GM23338 (cell line): ENCODE measurements around the gene DYRK3. TPM values are rescaled to one million over a fixed set of nuclear protein-coding genes. Genes with fewer than 3 reads are reported as not detected.
A peak's percentile ranks its signal among the peaks of the same experiment; 100 is the strongest.

Source experiments
- ATAC-seq: fragments of 200-7000 bp; cut with Tn5 transposase; 3 replicates; pipeline ENCODE4 v1.9.1; 2020
- DNase-seq: peaks from one replicate; pipeline ENCODE4 v3.0.0-alpha.2; 2015; ENCODE audit warnings: low spot score
- H2AFZ ChIP-seq: fragments of 200-600 bp; sonication (generic); 2 replicates; pipeline ENCODE4 v1.8.0; 2016; ENCODE audit warnings: antibody characterized with exemption, mild to moderate bottlenecking, moderate library complexity
- H3F3A ChIP-seq: fragments of 200-600 bp; sonication (generic); replicated peaks from 2 replicates; pipeline ENCODE4 v1.8.0; 2017; ENCODE audit warnings: antibody characterized with exemption, mixed run types, low read depth
- H3K27ac ChIP-seq: fragments of 200-600 bp; sonication (generic); 2 replicates; pipeline ENCODE4 v1.6.1; 2016; ENCODE audit warnings: low read depth
- H3K27me3 ChIP-seq: fragments of 200-600 bp; sonication (generic); 2 replicates; pipeline ENCODE4 v1.8.0; 2016; ENCODE audit warnings: mild to moderate bottlenecking, mixed run types, moderate library complexity; ENCODE audit not compliant: insufficient read depth
- H3K36me3 ChIP-seq: fragments of 200-600 bp; sonication (generic); 2 replicates; pipeline ENCODE4 v1.8.0; 2016; ENCODE audit warnings: mild to moderate bottlenecking; ENCODE audit not compliant: insufficient read depth
- H3K4me1 ChIP-seq: fragments of 200-600 bp; sonication (generic); 2 replicates; pipeline ENCODE4 v1.8.0; 2016; ENCODE audit warnings: mild to moderate bottlenecking, moderate library complexity; ENCODE audit not compliant: insufficient read depth
- H3K4me2 ChIP-seq: fragments of 200-600 bp; sonication (generic); 2 replicates; pipeline ENCODE4 v1.7.1; 2017; ENCODE audit warnings: mixed run types
- H3K4me3 ChIP-seq: fragments of 200-600 bp; sonication (generic); 2 replicates; pipeline ENCODE4 v1.6.1; 2016; ENCODE audit warnings: mixed run types
- H3K79me2 ChIP-seq: fragments of 200-600 bp; sonication (generic); replicated peaks from 2 replicates; pipeline ENCODE4 v1.8.0; 2017; ENCODE audit warnings: mild to moderate bottlenecking; ENCODE audit not compliant: insufficient read depth
- H3K9me2 ChIP-seq: fragments of 200-600 bp; sonication (generic); 2 replicates; pipeline ENCODE4 v1.8.0; 2017; ENCODE audit not compliant: insufficient read depth
- H4K20me1 ChIP-seq: fragments of 200-600 bp; sonication (generic); replicated peaks from 2 replicates; pipeline ENCODE4 v1.8.0; 2017; ENCODE audit warnings: mild to moderate bottlenecking; ENCODE audit not compliant: insufficient read depth
- H3K27ac Mint-ChIP-seq: 2 replicates; pipeline ENCODE4 v1.8.0; 2020; ENCODE audit warnings: inconsistent platforms, mild to moderate bottlenecking, moderate library complexity, mixed read lengths
- H3K27me3 Mint-ChIP-seq: 3 replicates; pipeline ENCODE4 v1.8.0; 2022; ENCODE audit warnings: low read depth, mild to moderate bottlenecking, moderate library complexity, mixed read lengths, inconsistent platforms; ENCODE audit not compliant: insufficient read depth, poor library complexity
- H3K36me3 Mint-ChIP-seq: 3 replicates; pipeline ENCODE4 v1.8.0; 2021; ENCODE audit warnings: low read depth, mild to moderate bottlenecking, inconsistent platforms, moderate library complexity, mixed read lengths
- H3K4me1 Mint-ChIP-seq: 3 replicates; pipeline ENCODE4 v1.8.0; 2020; ENCODE audit warnings: mild to moderate bottlenecking, inconsistent platforms, mixed read lengths
- H3K4me3 Mint-ChIP-seq: 3 replicates; pipeline ENCODE4 v1.8.0; 2021; ENCODE audit warnings: moderate library complexity, mild to moderate bottlenecking, inconsistent platforms, mixed read lengths
- H3K9me3 Mint-ChIP-seq: 3 replicates; pipeline ENCODE4 v1.8.0; 2020; ENCODE audit warnings: moderate library complexity, mild to moderate bottlenecking, inconsistent platforms, mixed read lengths
- CREB1 ChIP-seq: fragments of 250-450 bp; sonication (Bioruptor Pico); IDR thresholded peaks from 2 replicates; pipeline ENCODE4 v1.5.0; 2020; ENCODE audit warnings: low read depth, mild to moderate bottlenecking, moderate library complexity
- EZH2 ChIP-seq: fragments of 200-600 bp; sonication (generic); IDR thresholded peaks from one replicate; pipeline ENCODE4 v1.8.0; 2017; ENCODE audit warnings: antibody characterized with exemption, mild to moderate bottlenecking, low read depth; ENCODE audit not compliant: unreplicated experiment
- EZH2phosphoT487 ChIP-seq: fragments of 200-600 bp; sonication (generic); IDR thresholded peaks from one replicate; pipeline ENCODE4 v1.8.1; 2018; ENCODE audit warnings: antibody characterized with exemption; ENCODE audit not compliant: unreplicated experiment
- JUNB ChIP-seq: IDR thresholded peaks from one replicate; pipeline ENCODE4 v1.6.1; 2016; ENCODE audit warnings: antibody characterized with exemption; ENCODE audit not compliant: unreplicated experiment
- NANOG ChIP-seq: IDR thresholded peaks from 2 replicates; pipeline ENCODE4 v1.6.1; 2016; ENCODE audit warnings: antibody characterized with exemption, borderline replicate concordance
- POLR2AphosphoS5 ChIP-seq: IDR thresholded peaks from 2 replicates; pipeline ENCODE4 v1.6.1; 2016; ENCODE audit warnings: antibody characterized with exemption, low read depth
- STAT1 ChIP-seq: IDR thresholded peaks from one replicate; pipeline ENCODE4 v1.6.1; 2016; ENCODE audit warnings: antibody characterized with exemption; ENCODE audit not compliant: unreplicated experiment
- ZNF114 ChIP-seq: fragments of 250-450 bp; sonication (Bioruptor Pico); IDR thresholded peaks from 2 replicates; pipeline ENCODE4 v1.5.0; 2020; ENCODE audit warnings: mild to moderate bottlenecking, moderate library complexity
- ZNF331 ChIP-seq: fragments of 250-450 bp; sonication (Bioruptor Pico); IDR thresholded peaks from 2 replicates; pipeline ENCODE4 v1.5.0; 2020; ENCODE audit warnings: low read depth, mild to moderate bottlenecking, moderate library complexity
- polyA plus RNA-seq: library from polyadenylated mRNA; unstranded; fragments of >200 nt; fragmentation: Nextera tagmentation; extraction: Ambion mirVana; gene quantifications from 2 replicates; pipeline ENCODE4 v1.2.1, GENCODE V29; 2016
- total RNA-seq: library from RNA; depleted of rRNA; stranded (reverse); fragments of >200 nt; shearing (Covaris generic); gene quantifications from 2 replicates; pipeline ENCODE4 v1.2.3, GENCODE V29; 2014
- TF ChIP-seq, protein P1 (sequence below), 2 experiments: fragments of 200-600 bp in 1 of 2; sonication (generic) in 1 of 2; conservative IDR thresholded peaks; 2 replicates each; pipeline versions ENCODE4 v1.5.1 to v1.6.1; 2016 to 2017; ENCODE audit warnings: antibody characterized with exemption in 2 of 2, low read depth in 2 of 2, mild to moderate bottlenecking in 2 of 2, moderate library complexity in 1 of 2
- TF ChIP-seq, protein P2 (sequence below): IDR thresholded peaks from 2 replicates; pipeline ENCODE4 v1.6.1; 2016; ENCODE audit warnings: antibody characterized with exemption
- TF ChIP-seq, protein P3 (sequence below): fragments of 250-450 bp; sonication (Bioruptor Pico); IDR thresholded peaks from 2 replicates; pipeline ENCODE4 v1.5.0; 2020; ENCODE audit warnings: mild to moderate bottlenecking, moderate library complexity
- TF ChIP-seq, protein P4 (sequence below): IDR thresholded peaks from one replicate; pipeline ENCODE4 v1.6.1; 2018; ENCODE audit warnings: antibody characterized with exemption; ENCODE audit not compliant: unreplicated experiment

Gene DYRK3
- total and polyA plus RNA-seq, 2 experiments from 2014 or later: 2.9 to 9.5 TPM

DNA sequence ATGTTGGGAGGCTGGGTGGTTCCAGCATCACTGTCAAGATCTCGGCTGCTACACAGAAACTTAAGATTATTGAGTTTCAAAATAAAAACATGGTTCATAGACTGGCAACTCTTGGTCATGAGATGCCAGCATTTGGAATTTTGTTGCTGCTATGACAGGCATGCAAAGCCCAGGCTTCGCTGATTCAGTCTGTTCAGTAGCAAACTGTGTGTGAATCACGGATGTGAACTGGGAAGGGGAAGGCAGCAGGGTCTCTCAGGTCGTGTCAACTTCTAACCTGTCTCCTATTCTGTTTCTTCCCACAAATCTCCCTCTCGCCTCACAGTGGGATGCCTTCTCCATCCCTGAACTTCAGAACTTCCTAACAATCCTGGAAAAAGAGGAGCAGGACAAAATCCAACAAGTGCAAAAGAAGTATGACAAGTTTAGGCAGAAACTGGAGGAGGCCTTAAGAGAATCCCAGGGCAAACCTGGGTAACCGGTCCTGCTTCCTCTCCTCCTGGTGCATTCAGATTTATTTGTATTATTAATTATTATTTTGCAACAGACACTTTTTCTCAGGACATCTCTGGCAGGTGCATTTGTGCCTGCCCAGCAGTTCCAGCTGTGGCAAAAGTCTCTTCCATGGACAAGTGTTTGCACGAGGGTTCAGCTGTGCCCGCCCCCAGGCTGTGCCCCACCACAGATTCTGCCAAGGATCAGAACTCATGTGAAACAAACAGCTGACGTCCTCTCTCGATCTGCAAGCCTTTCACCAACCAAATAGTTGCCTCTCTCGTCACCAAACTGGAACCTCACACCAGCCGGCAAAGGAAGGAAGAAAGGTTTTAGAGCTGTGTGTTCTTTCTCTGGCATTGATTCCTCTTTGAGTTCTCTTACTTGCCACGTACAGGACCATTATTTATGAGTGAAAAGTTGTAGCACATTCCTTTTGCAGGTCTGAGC lies 48.6 kb upstream of the DYRK3 start:
- no peak for ATAC-seq
- no peak overlapping the region for H3K27ac Mint-ChIP-seq
- 0 out of 2 replicates have a peak overlapping the region, but pooled peaks have one; percentile 6 for H3K27ac ChIP-seq

More for the DNA sequence above, 48.6 kb upstream of the DYRK3 start:
- H4K20me1 ChIP-seq: 0 out of 2 replicates have a peak, but pooled peaks cover 2% of the 10 kb centered on the region
- H3F3A ChIP-seq: no peaks in the 10 kb centered on the region
- Mint-ChIP-seq H3K36me3 (peaks cover 6% of the 10 kb centered on the region; the same call in 2 of the 3 replicates), H3K4me3 (no peak overlapping the region), H3K27me3 (peaks cover 2% of the 10 kb centered on the region), H3K4me1 (peaks cover 9% of the 10 kb centered on the region), H3K9me3 (no peaks in the 10 kb centered on the region)
- H3K9me2 ChIP-seq: no peaks in the 10 kb centered on the region
- TF ChIP-seq, protein P1, sequence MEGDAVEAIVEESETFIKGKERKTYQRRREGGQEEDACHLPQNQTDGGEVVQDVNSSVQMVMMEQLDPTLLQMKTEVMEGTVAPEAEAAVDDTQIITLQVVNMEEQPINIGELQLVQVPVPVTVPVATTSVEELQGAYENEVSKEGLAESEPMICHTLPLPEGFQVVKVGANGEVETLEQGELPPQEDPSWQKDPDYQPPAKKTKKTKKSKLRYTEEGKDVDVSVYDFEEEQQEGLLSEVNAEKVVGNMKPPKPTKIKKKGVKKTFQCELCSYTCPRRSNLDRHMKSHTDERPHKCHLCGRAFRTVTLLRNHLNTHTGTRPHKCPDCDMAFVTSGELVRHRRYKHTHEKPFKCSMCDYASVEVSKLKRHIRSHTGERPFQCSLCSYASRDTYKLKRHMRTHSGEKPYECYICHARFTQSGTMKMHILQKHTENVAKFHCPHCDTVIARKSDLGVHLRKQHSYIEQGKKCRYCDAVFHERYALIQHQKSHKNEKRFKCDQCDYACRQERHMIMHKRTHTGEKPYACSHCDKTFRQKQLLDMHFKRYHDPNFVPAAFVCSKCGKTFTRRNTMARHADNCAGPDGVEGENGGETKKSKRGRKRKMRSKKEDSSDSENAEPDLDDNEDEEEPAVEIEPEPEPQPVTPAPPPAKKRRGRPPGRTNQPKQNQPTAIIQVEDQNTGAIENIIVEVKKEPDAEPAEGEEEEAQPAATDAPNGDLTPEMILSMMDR (conservative IDR thresholded peaks at IDR 0.05; ENCODE audit: low read depth in 2 of 2): no peak
- TF ChIP-seq, protein P2, sequence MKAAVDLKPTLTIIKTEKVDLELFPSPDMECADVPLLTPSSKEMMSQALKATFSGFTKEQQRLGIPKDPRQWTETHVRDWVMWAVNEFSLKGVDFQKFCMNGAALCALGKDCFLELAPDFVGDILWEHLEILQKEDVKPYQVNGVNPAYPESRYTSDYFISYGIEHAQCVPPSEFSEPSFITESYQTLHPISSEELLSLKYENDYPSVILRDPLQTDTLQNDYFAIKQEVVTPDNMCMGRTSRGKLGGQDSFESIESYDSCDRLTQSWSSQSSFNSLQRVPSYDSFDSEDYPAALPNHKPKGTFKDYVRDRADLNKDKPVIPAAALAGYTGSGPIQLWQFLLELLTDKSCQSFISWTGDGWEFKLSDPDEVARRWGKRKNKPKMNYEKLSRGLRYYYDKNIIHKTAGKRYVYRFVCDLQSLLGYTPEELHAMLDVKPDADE: no peak
- TF ChIP-seq EZH2 (no peak), EZH2phosphoT487 (no peak), STAT1 (no peak), POLR2AphosphoS5 (no peak), ZNF331 (CRISPR knock-in tag) (no peak), NANOG (no peak), ZNF114 (CRISPR knock-in tag) (no peak), CREB1 (no peak), JUNB (no peak)
- TF ChIP-seq, protein P3, sequence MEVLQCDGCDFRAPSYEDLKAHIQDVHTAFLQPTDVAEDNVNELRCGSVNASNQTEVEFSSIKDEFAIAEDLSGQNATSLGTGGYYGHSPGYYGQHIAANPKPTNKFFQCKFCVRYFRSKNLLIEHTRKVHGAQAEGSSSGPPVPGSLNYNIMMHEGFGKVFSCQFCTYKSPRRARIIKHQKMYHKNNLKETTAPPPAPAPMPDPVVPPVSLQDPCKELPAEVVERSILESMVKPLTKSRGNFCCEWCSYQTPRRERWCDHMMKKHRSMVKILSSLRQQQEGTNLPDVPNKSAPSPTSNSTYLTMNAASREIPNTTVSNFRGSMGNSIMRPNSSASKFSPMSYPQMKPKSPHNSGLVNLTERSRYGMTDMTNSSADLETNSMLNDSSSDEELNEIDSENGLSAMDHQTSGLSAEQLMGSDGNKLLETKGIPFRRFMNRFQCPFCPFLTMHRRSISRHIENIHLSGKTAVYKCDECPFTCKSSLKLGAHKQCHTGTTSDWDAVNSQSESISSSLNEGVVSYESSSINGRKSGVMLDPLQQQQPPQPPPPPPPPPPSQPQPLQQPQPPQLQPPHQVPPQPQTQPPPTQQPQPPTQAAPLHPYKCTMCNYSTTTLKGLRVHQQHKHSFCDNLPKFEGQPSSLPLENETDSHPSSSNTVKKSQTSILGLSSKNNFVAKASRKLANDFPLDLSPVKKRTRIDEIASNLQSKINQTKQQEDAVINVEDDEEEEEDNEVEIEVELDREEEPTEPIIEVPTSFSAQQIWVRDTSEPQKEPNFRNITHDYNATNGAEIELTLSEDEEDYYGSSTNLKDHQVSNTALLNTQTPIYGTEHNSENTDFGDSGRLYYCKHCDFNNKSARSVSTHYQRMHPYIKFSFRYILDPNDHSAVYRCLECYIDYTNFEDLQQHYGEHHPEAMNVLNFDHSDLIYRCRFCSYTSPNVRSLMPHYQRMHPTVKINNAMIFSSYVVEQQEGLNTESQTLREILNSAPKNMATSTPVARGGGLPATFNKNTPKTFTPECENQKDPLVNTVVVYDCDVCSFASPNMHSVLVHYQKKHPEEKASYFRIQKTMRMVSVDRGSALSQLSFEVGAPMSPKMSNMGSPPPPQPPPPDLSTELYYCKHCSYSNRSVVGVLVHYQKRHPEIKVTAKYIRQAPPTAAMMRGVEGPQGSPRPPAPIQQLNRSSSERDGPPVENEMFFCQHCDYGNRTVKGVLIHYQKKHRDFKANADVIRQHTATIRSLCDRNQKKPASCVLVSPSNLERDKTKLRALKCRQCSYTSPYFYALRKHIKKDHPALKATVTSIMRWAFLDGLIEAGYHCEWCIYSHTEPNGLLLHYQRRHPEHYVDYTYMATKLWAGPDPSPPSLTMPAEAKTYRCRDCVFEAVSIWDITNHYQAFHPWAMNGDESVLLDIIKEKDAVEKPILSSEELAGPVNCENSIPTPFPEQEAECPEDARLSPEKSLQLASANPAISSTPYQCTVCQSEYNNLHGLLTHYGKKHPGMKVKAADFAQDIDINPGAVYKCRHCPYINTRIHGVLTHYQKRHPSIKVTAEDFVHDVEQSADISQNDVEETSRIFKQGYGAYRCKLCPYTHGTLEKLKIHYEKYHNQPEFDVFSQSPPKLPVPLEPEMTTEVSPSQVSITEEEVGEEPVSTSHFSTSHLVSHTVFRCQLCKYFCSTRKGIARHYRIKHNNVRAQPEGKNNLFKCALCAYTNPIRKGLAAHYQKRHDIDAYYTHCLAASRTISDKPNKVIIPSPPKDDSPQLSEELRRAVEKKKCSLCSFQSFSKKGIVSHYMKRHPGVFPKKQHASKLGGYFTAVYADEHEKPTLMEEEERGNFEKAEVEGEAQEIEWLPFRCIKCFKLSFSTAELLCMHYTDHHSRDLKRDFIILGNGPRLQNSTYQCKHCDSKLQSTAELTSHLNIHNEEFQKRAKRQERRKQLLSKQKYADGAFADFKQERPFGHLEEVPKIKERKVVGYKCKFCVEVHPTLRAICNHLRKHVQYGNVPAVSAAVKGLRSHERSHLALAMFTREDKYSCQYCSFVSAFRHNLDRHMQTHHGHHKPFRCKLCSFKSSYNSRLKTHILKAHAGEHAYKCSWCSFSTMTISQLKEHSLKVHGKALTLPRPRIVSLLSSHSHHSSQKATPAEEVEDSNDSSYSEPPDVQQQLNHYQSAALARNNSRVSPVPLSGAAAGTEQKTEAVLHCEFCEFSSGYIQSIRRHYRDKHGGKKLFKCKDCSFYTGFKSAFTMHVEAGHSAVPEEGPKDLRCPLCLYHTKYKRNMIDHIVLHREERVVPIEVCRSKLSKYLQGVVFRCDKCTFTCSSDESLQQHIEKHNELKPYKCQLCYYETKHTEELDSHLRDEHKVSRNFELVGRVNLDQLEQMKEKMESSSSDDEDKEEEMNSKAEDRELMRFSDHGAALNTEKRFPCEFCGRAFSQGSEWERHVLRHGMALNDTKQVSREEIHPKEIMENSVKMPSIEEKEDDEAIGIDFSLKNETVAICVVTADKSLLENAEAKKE (CRISPR knock-in tag): no peak
- TF ChIP-seq, protein P4, sequence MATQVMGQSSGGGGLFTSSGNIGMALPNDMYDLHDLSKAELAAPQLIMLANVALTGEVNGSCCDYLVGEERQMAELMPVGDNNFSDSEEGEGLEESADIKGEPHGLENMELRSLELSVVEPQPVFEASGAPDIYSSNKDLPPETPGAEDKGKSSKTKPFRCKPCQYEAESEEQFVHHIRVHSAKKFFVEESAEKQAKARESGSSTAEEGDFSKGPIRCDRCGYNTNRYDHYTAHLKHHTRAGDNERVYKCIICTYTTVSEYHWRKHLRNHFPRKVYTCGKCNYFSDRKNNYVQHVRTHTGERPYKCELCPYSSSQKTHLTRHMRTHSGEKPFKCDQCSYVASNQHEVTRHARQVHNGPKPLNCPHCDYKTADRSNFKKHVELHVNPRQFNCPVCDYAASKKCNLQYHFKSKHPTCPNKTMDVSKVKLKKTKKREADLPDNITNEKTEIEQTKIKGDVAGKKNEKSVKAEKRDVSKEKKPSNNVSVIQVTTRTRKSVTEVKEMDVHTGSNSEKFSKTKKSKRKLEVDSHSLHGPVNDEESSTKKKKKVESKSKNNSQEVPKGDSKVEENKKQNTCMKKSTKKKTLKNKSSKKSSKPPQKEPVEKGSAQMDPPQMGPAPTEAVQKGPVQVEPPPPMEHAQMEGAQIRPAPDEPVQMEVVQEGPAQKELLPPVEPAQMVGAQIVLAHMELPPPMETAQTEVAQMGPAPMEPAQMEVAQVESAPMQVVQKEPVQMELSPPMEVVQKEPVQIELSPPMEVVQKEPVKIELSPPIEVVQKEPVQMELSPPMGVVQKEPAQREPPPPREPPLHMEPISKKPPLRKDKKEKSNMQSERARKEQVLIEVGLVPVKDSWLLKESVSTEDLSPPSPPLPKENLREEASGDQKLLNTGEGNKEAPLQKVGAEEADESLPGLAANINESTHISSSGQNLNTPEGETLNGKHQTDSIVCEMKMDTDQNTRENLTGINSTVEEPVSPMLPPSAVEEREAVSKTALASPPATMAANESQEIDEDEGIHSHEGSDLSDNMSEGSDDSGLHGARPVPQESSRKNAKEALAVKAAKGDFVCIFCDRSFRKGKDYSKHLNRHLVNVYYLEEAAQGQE: no peak
- no peak overlapping the region for H3K4me2 ChIP-seq
- no peaks in the 10 kb centered on the region for H3K27me3 ChIP-seq
- H3K79me2 ChIP-seq: no peaks in the 10 kb centered on the region
- no peak overlapping the region for H2AFZ ChIP-seq
- H3K36me3 ChIP-seq: no peaks in the 10 kb centered on the region
- no peak overlapping the region for H3K4me3 ChIP-seq
- no peak for DNase-seq
- no peaks in the 10 kb centered on the region for H3K4me1 ChIP-seq
